CD14-positive monocyte (primary cell): ENCODE measurements around the gene HNRNPM. TPM values are rescaled to one million over a fixed set of nuclear protein-coding genes. Genes with fewer than 3 reads are reported as not detected.
"Not testable (repeated sequence)": the region's sequence is repeated elsewhere in the genome, so short reads cannot be mapped to it uniquely, and the experiment has no call there.

Experiments used
- DNase-seq, 3 donors: peaks; one replicate each; pipeline ENCODE4 v3.0.0-alpha.2; 2011 to 2022
- H2AFZ ChIP-seq: 2 replicates; pipeline ENCODE4 v1.6.0; 2012; ENCODE audit warnings: mild to moderate bottlenecking, low read depth, low read length, inconsistent platforms; ENCODE audit not compliant: insufficient read depth, poor library complexity, severe bottlenecking
- H3K27ac ChIP-seq, 2 donors: 1 replicate in 1 of 2; 2 replicates in 1 of 2; pipeline ENCODE4 v1.5.1; 2012 to 2013; ENCODE audit warnings: low read length in 2 of 2, control low read depth in 1 of 2, inconsistent platforms in 1 of 2, low read depth in 1 of 2, mild to moderate bottlenecking in 1 of 2
- H3K27me3 ChIP-seq, 2 donors: one replicate each; pipeline versions ENCODE4 v1.6.0 to v1.6.1; 2011 to 2013; ENCODE audit warnings: low read length in 2 of 2; ENCODE audit not compliant: control insufficient read depth in 2 of 2, insufficient read depth in 2 of 2
- H3K36me3 ChIP-seq, 2 donors: replicated peaks in 1 of 2; 1 replicate in 1 of 2; 2 replicates in 1 of 2; pipeline versions ENCODE4 v1.5.1 to v1.6.1; 2012 to 2013; ENCODE audit warnings: low read length in 2 of 2, control low read depth in 1 of 2, inconsistent platforms in 1 of 2, mild to moderate bottlenecking in 1 of 2; ENCODE audit not compliant: insufficient read depth in 2 of 2, control insufficient read depth in 1 of 2
- H3K4me1 ChIP-seq, 2 donors: 1 replicate in 1 of 2; 2 replicates in 1 of 2; pipeline versions ENCODE4 v1.5.1 to v1.6.1; 2012 to 2013; ENCODE audit warnings: low read length in 2 of 2, control low read depth in 1 of 2, inconsistent platforms in 1 of 2, mild to moderate bottlenecking in 1 of 2, moderate library complexity in 1 of 2; ENCODE audit not compliant: insufficient read depth in 2 of 2, control insufficient read depth in 1 of 2
- H3K4me2 ChIP-seq: replicated peaks from 2 replicates; pipeline ENCODE3; 2012; ENCODE audit warnings: low read length, moderate library complexity, mild to moderate bottlenecking; ENCODE audit not compliant: poor library complexity, severe bottlenecking; ENCODE audit errors: extremely low read depth
- H3K4me3 ChIP-seq, 3 experiments: fragments of 200-600 bp in 1 of 3; sonication (generic) in 1 of 3; replicated peaks in 1 of 3; 1 replicate in 2 of 3; 2 replicates in 1 of 3; pipeline ENCODE4 v1.5.1; 2011 to 2013; ENCODE audit warnings: low read length in 3 of 3, mild to moderate bottlenecking in 3 of 3, control low read depth in 2 of 3, low read depth in 2 of 3, inconsistent platforms in 1 of 3, moderate library complexity in 1 of 3
- H3K79me2 ChIP-seq: 2 replicates; pipeline ENCODE4 v1.6.0; 2012; ENCODE audit warnings: mild to moderate bottlenecking, control low read depth, inconsistent platforms, low read length, moderate library complexity; ENCODE audit not compliant: insufficient read depth
- H3K9ac ChIP-seq: 2 replicates; pipeline ENCODE4 v1.6.0; 2017; ENCODE audit warnings: low read length, mild to moderate bottlenecking; ENCODE audit not compliant: insufficient read depth, poor library complexity, severe bottlenecking
- H3K9me3 ChIP-seq, 2 donors: replicated peaks in 1 of 2; 1 replicate in 1 of 2; 2 replicates in 1 of 2; pipeline versions ENCODE4 v1.5.1 to v1.6.1; 2012 to 2013; ENCODE audit warnings: low read length in 2 of 2, control low read depth in 1 of 2; ENCODE audit not compliant: control insufficient read depth in 1 of 2, insufficient read depth in 1 of 2
- H4K20me1 ChIP-seq: 2 replicates; pipeline ENCODE4 v1.6.0; 2012; ENCODE audit warnings: mild to moderate bottlenecking, low read length, control low read depth, moderate library complexity; ENCODE audit not compliant: insufficient read depth
- H3K27ac Mint-ChIP-seq, 7 donors: one replicate each; pipeline ENCODE4 v1.8.0; 2020; ENCODE audit warnings: mild to moderate bottlenecking in 7 of 7, mixed read lengths in 7 of 7, moderate library complexity in 6 of 7, inconsistent platforms in 2 of 7
- H3K27me3 Mint-ChIP-seq, 3 donors: one replicate each; pipeline ENCODE4 v1.8.0; 2021 to 2022; ENCODE audit warnings: low read depth in 3 of 3, mild to moderate bottlenecking in 3 of 3, mixed read lengths in 3 of 3, moderate library complexity in 3 of 3, inconsistent platforms in 1 of 3
- H3K36me3 Mint-ChIP-seq, 2 donors: one replicate each; pipeline ENCODE4 v1.8.0; 2020; ENCODE audit warnings: mixed read lengths in 2 of 2, inconsistent platforms in 1 of 2, mild to moderate bottlenecking in 1 of 2
- H3K4me1 Mint-ChIP-seq: one replicate; pipeline ENCODE4 v1.8.0; 2020; ENCODE audit warnings: mild to moderate bottlenecking, mixed read lengths
- H3K4me3 Mint-ChIP-seq, 2 donors: one replicate each; pipeline ENCODE4 v1.8.0; 2020; ENCODE audit warnings: mild to moderate bottlenecking in 2 of 2, mixed read lengths in 2 of 2, moderate library complexity in 1 of 2
- H3K9me3 Mint-ChIP-seq, 7 donors: one replicate each; pipeline ENCODE4 v1.8.0; 2020 to 2022; ENCODE audit warnings: mixed read lengths in 7 of 7, mild to moderate bottlenecking in 6 of 7, moderate library complexity in 6 of 7, inconsistent platforms in 2 of 7
- CTCF ChIP-seq: fragments of 200-600 bp; IDR thresholded peaks from one replicate; pipeline ENCODE4 v1.8.0; 2022; ENCODE audit warnings: antibody characterized with exemption, mild to moderate bottlenecking
- WGBS: methylation state at CpG from one replicate; pipeline ENCODE4 v1.1.5; 2013; ENCODE audit warnings: missing lambda C conversion rate; ENCODE audit not compliant: insufficient coverage; 5-methylcytosine and 5-hydroxymethylcytosine counted together
- intact Hi-C, 2 donors: fragments of 100-400 bp; cut with micrococcal nuclease; formaldehyde crosslinking; loops; one replicate each; pipeline versions ENCODE4 v1.15.0 to v1.15.1; 2023
- polyA plus RNA-seq, 3 donors: library from polyadenylated mRNA; depleted of rRNA in 1 of 3; unstranded in 2 of 3; stranded (reverse) in 1 of 3; fragments of 300-500 nt in 2 of 3; fragments of >200 nt in 1 of 3; fragmentation: Illumina TruSeq in 2 of 3; gene quantifications; 1 replicate in 2 of 3; 2 replicates in 1 of 3; pipeline ENCODE4 v1.2.3, GENCODE V29; 2012 to 2021

HNRNPM gene
- polyA plus RNA-seq, 3 donors = 77.0 to 121 (median 116) TPM

- Histone ChIP-seq H3K9ac (peak overlapping the region; percentile 67), H3K27ac (peak overlapping the region; percentile 87 to 93), H3K9me3 (no peaks in the 10 kb centered on the region), H3K4me1 (peaks cover 17 to 21% of the 10 kb centered on the region in 2 donors), H2AFZ (no peak overlapping the region), H3K79me2 (no peaks in the 10 kb centered on the region), H4K20me1 (no peaks in the 10 kb centered on the region), H3K27me3 (no peaks in the 10 kb centered on the region), H3K4me3 (peak overlapping the region in 2 of 3 experiments; percentile 3 to 58), H3K4me2 (peak overlapping the region; percentile 76), H3K36me3 (peaks cover 25 to 26% of the 10 kb centered on the region in 2 donors)
- Mint-ChIP-seq H3K27me3 (peaks cover 0 to 6% (median 0%) of the 10 kb centered on the region in 3 donors), H3K4me3 (peak overlapping the region; percentile 69 to 78), H3K36me3 (peaks cover 24 to 54% of the 10 kb centered on the region in 2 donors), H3K4me1 (peaks cover 19% of the 10 kb centered on the region), H3K9me3 (peaks cover 0 to 5% (median 0%) of the 10 kb centered on the region in 7 donors), H3K27ac (peak overlapping the region; percentile 97 to 98 (median 97))
- 24% methylated on average over 6 of the region's 9 CpGs for WGBS
- peak; percentile 90 to 97 (median 96) for DNase-seq
- no peak for TF ChIP-seq CTCF
- intact Hi-C loops = no loop called here
These were observed 21.0 kb upstream of the HNRNPM start for GRCh38 chr19:8423817-8424223.

GRCh38 chr19:8425331-8425730 lies 19.4 kb upstream of the HNRNPM start:
- H4K20me1 ChIP-seq, H3K27ac ChIP-seq, H3K9me3 Mint-ChIP-seq, H3K27me3 ChIP-seq, DNase-seq, H2AFZ ChIP-seq, H3K79me2 ChIP-seq, H3K4me3 ChIP-seq, H3K4me3 Mint-ChIP-seq, H3K4me2 ChIP-seq, H3K27me3 Mint-ChIP-seq, intact Hi-C loops, H3K9ac ChIP-seq, H3K9me3 ChIP-seq: not testable (repeated sequence)
- peaks cover 27 to 61% of the 10 kb centered on the region in 2 donors for H3K36me3 Mint-ChIP-seq
- Histone ChIP-seq H3K4me1 (peaks cover 17 to 21% of the 10 kb centered on the region in 2 donors), H3K36me3 (peaks cover 25 to 37% of the 10 kb centered on the region in 2 donors)
- 100% methylated on average over 1 of the region's 6 CpGs for WGBS
- peaks cover 19% of the 10 kb centered on the region for H3K4me1 Mint-ChIP-seq
- H3K27ac Mint-ChIP-seq = peak overlapping the region in 4 of 7 donors; percentile 32 to 84 (median 52)
